Ishikawa (cell line): ENCODE data around the gene PIGR.

Source experiments
- CEBPB ChIP-seq: IDR thresholded peaks from 2 replicates; pipeline ENCODE4 v1.6.1; 2012
- CREB1 ChIP-seq: IDR thresholded peaks from 2 replicates; pipeline ENCODE4 v1.6.1; 2012; ENCODE audit warnings: low read depth
- EGR1 ChIP-seq: IDR thresholded peaks from 2 replicates; pipeline ENCODE4 v1.6.1; 2012
- EP300 ChIP-seq: IDR thresholded peaks from 2 replicates; pipeline ENCODE4 v1.6.1; 2012; ENCODE audit warnings: borderline replicate concordance
- FOXM1 ChIP-seq: IDR thresholded peaks from 2 replicates; pipeline ENCODE4 v1.6.1; 2012; ENCODE audit warnings: low read depth, borderline replicate concordance
- NFIC ChIP-seq: IDR thresholded peaks from 2 replicates; pipeline ENCODE4 v1.6.1; 2012
- RAD21 ChIP-seq: IDR thresholded peaks from 2 replicates; pipeline ENCODE4 v1.6.1; 2012; ENCODE audit warnings: low read depth
- REST ChIP-seq: IDR thresholded peaks from 2 replicates; pipeline ENCODE4 v1.6.1; 2012; ENCODE audit warnings: low read depth, mild to moderate bottlenecking
- TAF1 ChIP-seq: IDR thresholded peaks from 2 replicates; pipeline ENCODE4 v1.6.1; 2012; ENCODE audit warnings: low read depth, mild to moderate bottlenecking
- TCF12 ChIP-seq: IDR thresholded peaks from 2 replicates; pipeline ENCODE4 v1.6.1; 2012; ENCODE audit warnings: low read depth
- TEAD4 ChIP-seq: IDR thresholded peaks from 2 replicates; pipeline ENCODE4 v1.6.1; 2012
- USF1 ChIP-seq: IDR thresholded peaks from 2 replicates; pipeline ENCODE4 v1.6.1; 2012
- YY1 ChIP-seq: IDR thresholded peaks from 2 replicates; pipeline ENCODE4 v1.6.1; 2012; ENCODE audit warnings: low read depth
- TF ChIP-seq, protein P1 (sequence below): IDR thresholded peaks from 2 replicates; pipeline ENCODE4 v1.6.1; 2012

- TF ChIP-seq REST (no peak), CEBPB (no peak), TAF1 (no peak), YY1 (no peak), TEAD4 (no peak), TCF12 (no peak), EP300 (no peak), NFIC (no peak), RAD21 (no peak), EGR1 (no peak), CREB1 (no peak), USF1 (no peak), FOXM1 (no peak)
- TF ChIP-seq, protein P1, sequence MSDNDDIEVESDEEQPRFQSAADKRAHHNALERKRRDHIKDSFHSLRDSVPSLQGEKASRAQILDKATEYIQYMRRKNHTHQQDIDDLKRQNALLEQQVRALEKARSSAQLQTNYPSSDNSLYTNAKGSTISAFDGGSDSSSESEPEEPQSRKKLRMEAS = no peak
Observed at GRCh38 chr1:206937425-206937824, 8.8 kb downstream of the PIGR start.
